GM13976 (cell line): ENCODE data around the gene GNPNAT1.

Source experiments
- DNase-seq: peaks from one replicate; pipeline ENCODE4 v3.0.0; 2012; ENCODE audit warnings: low spot score
- in situ Hi-C: fragments of 300-500 bp; cut with MboI; formaldehyde crosslinking; loops from one replicate; pipeline ENCODE4 v1.12.0; 2022; ENCODE audit warnings: low sequenced_read_pairs, mixed read lengths, inconsistent platforms; ENCODE audit not compliant: unreplicated experiment
- TF ChIP-seq, protein P1 (sequence below): IDR thresholded peaks from 2 replicates; pipeline ENCODE4 v1.5.1; 2012; ENCODE audit warnings: borderline replicate concordance, mild to moderate bottlenecking; ENCODE audit not compliant: insufficient read depth; ENCODE audit errors: extremely low read depth, missing control alignments, control extremely low read depth

The GNPNAT1 gene

DNA sequence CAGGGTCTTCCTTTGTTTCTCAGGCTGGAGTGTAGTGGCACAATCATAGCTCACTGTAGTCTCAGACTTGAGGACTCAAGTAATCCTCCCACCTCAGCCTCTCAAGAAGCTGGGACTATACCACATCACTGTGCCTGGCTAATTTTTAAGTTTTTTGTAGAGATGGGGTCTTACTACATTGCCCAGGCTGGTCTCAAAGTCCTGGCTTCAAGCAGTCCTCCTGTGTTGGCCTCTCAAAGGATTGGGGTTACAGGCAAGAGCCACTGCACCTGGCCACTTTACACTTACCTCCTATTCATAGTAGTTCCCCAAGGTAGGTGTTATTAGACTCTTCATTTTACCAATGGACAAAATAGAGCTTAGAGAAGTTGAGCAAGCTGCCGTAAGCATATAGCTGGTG, 32.3 kb downstream of the GNPNAT1 start:
- TF ChIP-seq, protein P1, sequence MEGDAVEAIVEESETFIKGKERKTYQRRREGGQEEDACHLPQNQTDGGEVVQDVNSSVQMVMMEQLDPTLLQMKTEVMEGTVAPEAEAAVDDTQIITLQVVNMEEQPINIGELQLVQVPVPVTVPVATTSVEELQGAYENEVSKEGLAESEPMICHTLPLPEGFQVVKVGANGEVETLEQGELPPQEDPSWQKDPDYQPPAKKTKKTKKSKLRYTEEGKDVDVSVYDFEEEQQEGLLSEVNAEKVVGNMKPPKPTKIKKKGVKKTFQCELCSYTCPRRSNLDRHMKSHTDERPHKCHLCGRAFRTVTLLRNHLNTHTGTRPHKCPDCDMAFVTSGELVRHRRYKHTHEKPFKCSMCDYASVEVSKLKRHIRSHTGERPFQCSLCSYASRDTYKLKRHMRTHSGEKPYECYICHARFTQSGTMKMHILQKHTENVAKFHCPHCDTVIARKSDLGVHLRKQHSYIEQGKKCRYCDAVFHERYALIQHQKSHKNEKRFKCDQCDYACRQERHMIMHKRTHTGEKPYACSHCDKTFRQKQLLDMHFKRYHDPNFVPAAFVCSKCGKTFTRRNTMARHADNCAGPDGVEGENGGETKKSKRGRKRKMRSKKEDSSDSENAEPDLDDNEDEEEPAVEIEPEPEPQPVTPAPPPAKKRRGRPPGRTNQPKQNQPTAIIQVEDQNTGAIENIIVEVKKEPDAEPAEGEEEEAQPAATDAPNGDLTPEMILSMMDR, result no peak
- in situ Hi-C loops, result no loop called here
- no peak for DNase-seq

DNA sequence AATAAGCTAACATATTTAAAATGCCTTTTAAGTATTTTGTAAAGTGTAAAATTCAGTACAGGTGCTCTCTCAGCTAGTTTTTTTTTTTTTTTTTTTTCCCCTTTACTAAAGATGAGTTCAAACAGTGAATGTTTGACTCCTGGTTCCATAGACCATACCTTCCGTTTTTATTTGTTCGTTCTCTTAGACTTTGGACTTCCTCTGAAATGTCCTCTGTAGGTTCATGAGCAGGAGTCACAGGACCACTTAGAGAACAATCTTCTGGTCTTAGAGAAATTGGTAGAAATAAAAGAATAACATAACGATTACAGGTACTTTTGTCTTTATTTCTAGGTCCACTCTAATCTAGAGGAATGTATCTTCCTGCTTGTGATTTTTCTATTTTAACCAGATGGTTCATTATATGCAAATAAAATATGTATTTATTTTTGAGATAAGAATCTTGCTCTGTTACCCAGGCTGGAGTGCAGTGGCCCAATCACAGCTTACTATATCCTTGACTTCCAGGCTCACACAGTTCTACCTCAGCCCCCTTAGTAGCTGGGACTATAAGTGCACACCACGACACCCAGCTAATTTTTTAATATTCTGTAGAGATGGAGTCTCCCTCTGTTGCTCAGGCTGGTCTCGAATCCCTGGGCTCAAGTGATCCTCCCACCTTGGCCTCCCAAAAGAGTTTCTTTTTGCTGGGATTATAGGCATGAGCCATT, 35.6 kb downstream of the GNPNAT1 start:
- in situ Hi-C loops, result no loop called here
- no peak for DNase-seq

DNA sequence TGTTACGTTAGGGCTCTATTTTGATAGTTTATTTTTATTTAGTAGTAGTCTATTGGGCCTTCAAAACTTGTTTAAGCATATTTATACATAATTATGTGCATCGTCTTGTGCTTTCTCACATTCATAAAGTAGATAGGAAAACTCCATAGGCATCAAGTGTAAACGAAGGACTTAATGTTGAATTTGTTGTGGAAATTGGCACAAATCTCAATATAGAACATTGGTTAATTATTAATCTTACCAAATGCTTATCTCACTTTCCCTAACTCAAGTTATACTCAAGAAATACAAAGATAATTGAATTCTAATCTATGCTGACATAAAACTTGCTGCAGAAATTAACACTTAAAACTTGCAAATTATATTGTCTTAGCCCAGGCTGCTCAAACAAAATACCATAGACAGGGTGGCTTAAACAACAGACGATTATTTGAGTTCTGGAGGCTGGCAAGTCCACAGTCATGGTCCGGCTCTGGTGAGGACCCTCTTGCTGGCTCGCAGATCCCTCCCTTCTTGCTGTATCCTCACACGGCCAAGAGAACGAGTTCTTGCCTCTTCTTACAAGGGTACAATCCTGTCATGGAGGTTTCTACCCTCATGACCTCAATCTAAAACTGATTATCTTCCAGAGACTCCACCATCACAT, 42.6 kb downstream of the GNPNAT1 start:
- TF ChIP-seq, protein P1, result no peak
- no peak for DNase-seq
- in situ Hi-C loops, result no loop called here

More for the DNA sequence above, 35.6 kb downstream of the GNPNAT1 start:
- TF ChIP-seq, protein P1, result no peak

DNA sequence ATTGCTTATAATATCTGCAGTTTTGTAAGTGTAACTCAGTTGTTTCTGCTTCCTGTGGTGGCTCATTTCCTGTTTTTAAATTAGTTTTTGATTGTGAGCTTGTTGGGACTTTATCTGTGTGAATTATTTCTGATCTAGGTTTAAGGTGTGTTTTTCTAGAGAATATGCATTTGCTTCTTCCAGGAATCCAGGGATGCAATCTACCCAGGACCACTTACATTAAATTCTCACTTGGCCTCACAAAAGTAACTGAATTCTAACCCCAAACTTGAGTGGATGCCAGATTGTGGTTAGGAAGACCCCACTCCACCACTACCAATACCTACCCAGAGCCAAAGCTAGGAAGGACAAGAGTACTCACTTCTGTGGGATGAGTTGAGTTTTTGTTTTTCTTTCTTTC, 49.5 kb downstream of the GNPNAT1 start:
- in situ Hi-C loops, result no loop called here
- TF ChIP-seq, protein P1, result no peak
- peak; percentile 11 for DNase-seq

DNA sequence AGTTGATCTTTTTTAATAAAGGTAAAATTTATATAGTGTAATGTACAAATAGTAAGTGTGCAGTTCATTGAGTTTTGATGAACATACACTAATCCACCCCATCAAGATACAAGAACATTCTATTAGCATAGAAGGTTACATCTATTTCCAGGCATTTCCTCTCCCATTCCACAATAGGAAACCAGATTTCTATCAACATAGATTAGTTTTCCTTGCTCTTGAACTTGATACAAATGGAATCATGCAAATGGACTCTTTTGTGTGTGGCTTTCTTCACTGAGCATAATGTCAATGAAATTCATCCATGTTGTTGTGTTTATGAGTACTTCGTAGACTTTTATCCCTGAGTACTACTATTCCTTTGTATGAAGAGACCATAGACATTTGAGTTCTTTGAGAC, 50.7 kb downstream of the GNPNAT1 start:
- TF ChIP-seq, protein P1, result no peak
- in situ Hi-C loops, result no loop called here
- DNase-seq, result no peak

DNA sequence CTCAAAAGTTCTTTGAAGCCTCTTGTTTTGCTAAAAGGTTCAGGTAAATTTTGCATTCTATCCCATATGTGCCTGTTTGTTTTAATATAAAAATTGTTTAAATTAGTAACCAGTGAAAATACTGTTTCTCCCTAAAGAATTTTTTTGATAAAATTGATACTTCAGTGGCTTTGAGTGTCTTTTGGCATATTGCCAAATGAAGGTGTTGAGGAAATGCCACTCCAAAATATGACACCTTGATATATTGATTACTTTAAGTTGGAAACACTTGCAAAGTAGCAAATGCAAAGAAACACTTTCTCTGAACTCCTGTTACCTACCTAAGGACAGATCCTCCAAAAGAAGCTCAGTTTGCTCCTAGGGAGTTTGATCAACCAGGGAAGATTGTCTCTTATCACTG, 53.0 kb downstream of the GNPNAT1 start:
- DNase-seq, result no peak
- TF ChIP-seq, protein P1, result no peak
- in situ Hi-C loops, result no loop called here
